Mucosa of stomach (tissue), 1 donor: ENCODE measurements around the gene ARL5C.

Experiments used
- H3K27me3 ChIP-seq: one replicate; pipeline ENCODE4 v1.7.0; 2013; ENCODE audit warnings: mild to moderate bottlenecking, low read length; ENCODE audit not compliant: control insufficient read depth, insufficient read depth
- H3K36me3 ChIP-seq: one replicate; pipeline ENCODE4 v1.7.0; 2013; ENCODE audit warnings: low read length; ENCODE audit not compliant: control insufficient read depth, insufficient read depth
- H3K4me1 ChIP-seq: one replicate; pipeline ENCODE4 v1.7.0; 2013; ENCODE audit warnings: mild to moderate bottlenecking, low read length; ENCODE audit not compliant: control insufficient read depth, insufficient read depth
- H3K4me3 ChIP-seq: one replicate; pipeline ENCODE4 v1.7.0; 2013; ENCODE audit warnings: low read length
- H3K9ac ChIP-seq: one replicate; pipeline ENCODE4 v1.7.0; 2013; ENCODE audit warnings: mild to moderate bottlenecking, low read length, moderate library complexity
- H3K9me3 ChIP-seq: one replicate; pipeline ENCODE4 v1.7.0; 2013; ENCODE audit warnings: mild to moderate bottlenecking, low read length, moderate library complexity; ENCODE audit not compliant: control insufficient read depth
- donor health status: Pancreatic carcinoma.

Gene ARL5C

DNA sequence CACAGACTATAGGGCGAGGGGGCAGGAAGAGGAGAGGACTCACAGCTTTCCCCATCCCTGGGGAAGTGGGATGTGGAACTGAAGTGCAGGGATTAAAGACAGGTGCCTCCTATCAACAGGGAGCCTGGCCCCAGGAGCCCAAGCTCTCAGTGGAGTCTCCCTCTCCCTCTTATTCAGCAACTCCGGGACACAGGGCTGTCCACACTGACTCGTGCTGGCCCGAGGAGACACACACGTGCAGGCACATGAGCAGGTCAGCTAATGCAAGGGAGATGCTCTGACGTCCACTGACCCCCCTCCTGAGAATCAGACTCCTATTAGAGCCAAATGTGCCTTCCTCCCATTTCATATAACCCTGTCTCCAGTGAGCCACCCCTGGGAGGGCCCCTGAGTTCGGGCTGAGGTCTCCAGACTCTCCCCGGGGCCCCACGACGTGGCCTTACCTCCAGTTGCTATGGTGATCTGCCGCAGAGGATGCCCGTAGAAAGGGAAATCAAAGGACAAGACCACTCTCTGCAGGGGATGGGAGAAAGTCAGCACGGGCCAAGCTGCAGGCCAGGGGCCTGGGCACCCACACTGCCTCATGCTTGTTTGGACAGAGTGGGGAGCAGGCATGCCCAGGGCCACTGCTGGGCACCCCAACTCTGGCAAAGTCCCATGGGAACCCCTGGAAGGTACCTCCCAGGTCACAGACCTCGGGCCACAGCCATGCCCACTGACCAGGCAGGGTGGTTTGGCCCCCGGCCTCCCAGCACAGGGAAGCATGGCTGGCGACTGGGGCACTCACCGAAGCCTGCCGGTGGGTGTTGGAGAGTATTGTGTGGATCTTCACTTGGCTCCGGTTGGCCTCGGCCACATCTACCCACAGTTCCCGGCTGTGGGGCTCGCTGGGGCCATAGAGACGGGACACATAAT is 57.2 kb downstream of the ARL5C start:
- Histone ChIP-seq H3K36me3 (no peaks in the 10 kb centered on the region), H3K4me3 (no peak overlapping the region), H3K9ac (no peak overlapping the region), H3K4me1 (peaks cover 35% of the 10 kb centered on the region), H3K27me3 (no peaks in the 10 kb centered on the region), H3K9me3 (no peaks in the 10 kb centered on the region)

GRCh38 chr17:39107973-39108372 is 58.0 kb downstream of the ARL5C start:
- Histone ChIP-seq H3K27me3 (no peaks in the 10 kb centered on the region), H3K36me3 (no peaks in the 10 kb centered on the region), H3K9ac (no peak overlapping the region), H3K4me1 (peaks cover 35% of the 10 kb centered on the region), H3K4me3 (no peak overlapping the region), H3K9me3 (no peaks in the 10 kb centered on the region)

DNA sequence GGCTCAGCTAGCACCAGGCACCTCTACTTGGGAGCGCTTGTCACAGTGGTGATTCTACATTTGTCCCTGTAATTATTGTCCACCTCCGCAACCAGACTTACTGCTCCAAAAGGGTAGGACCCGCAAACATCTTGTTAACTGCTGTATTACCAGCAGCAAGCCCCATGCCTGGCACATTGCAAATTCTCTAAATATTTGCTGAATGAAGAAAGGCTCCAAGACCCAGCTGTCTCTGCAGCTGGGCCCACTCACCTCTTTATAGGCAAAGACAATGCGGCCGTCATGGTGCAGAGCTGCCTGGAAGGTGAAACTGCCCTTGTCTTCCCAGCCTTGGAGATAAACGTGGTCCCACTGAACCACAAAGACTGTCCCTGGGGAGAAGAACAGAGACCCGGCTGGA is 58.8 kb downstream of the ARL5C start:
- H3K9me3 ChIP-seq: no peaks in the 10 kb centered on the region
- peaks cover 37% of the 10 kb centered on the region for H3K4me1 ChIP-seq
- H3K4me3 ChIP-seq: no peak overlapping the region
- H3K27me3 ChIP-seq: no peaks in the 10 kb centered on the region
- H3K9ac ChIP-seq: no peak overlapping the region
- H3K36me3 ChIP-seq: no peaks in the 10 kb centered on the region
